ENCODE measurements around the gene PTCH1.

Gene PTCH1

GRCh38 chr9:95462249-95463147 is 54.3 kb downstream of the PTCH1 start:
- peak; percentile 25 for DNase-seq

GRCh38 chr9:95461448-95462248 is 55.1 kb downstream of the PTCH1 start:
- no peak for DNase-seq

DNA sequence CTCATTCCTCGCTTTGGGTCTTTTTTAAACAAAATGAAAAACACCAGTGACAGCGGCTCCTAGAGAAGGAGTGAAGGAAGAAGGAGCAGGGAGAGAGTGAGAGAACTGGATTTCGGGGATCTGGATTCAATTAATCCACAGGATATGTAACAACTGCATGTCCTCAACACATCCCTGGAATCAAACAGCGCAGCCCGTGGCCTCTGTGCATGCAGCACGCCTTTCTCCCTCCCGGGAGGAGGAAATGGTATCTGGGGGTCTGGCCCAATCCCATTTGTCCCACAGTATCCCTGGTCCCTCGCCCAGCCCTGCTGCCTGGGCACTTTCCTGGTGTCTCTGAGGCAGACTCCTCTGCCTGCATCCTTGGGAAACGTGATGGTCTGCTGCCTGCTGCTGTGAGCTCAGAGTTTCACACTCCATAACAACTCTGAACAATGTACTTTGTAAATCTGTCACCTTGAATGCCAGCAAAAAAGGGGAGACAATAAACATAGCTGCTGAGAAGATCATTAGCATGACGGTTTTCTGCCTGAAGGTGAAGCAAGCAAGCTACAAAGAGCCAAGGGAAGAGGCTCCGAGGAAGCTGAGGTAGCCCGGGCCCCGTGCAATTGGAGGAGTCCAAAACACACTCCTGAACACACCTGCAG is 56.1 kb downstream of the PTCH1 start:
- no peak for DNase-seq

DNA sequence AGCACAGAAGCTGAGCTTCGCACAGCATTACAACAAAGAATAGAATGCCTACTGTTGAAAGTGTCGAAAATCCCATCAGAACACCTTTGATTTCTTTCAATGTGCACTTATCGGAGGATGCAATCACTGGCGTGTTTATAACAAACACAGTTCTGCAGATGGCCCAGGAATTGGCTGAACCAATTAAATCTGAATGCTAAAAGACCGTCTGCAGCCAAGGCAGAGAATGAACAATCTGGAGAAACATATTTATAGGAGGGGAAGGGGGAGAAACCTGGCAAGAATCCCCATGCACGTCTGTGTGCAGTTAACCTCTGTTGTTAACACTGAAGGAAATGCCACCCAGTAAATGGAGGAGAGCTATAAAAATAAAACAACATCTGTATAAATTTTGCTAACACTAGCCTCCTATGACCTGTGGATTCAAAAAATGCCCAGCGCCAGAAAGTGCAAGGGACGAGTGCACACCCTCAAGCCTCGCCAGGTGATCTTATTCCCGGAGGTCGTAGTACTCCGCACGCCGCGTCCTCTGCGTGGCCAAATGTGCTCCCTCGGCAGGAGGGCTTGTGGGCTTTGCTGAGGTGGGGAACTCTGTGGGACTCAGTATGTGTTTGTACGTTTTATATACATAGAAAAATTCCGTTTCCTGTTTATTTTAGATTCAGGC is 56.8 kb downstream of the PTCH1 start:
- DNase-seq: no peak

- no peak for DNase-seq
These were observed 57.6 kb downstream of the PTCH1 start for GRCh38 chr9:95459178-95459577.

GRCh38 chr9:95458666-95459065 is 58.1 kb downstream of the PTCH1 start:
- no peak for DNase-seq

GRCh38 chr9:95457769-95458168 is 59.0 kb downstream of the PTCH1 start:
- DNase-seq: no peak

DNA sequence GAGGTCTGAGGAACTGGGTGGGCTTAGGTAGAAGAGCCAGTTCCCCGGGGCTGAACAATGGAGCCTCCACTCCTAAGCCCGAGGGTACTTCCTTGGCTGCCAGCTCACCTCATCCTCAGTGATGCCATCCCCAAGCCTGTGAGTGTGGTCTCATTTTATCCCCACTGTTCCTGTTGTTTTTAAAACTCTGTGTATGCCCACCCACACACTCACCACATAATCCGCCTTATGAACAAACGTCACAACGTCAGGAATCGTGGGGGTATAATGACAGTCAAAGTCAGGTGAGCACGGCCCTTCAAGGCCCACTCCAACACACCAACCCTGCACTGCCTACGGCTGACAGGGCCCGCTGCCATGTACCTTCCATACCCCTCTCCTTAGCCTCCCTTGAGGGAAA is 61.1 kb downstream of the PTCH1 start:
- no peak for DNase-seq

DNA sequence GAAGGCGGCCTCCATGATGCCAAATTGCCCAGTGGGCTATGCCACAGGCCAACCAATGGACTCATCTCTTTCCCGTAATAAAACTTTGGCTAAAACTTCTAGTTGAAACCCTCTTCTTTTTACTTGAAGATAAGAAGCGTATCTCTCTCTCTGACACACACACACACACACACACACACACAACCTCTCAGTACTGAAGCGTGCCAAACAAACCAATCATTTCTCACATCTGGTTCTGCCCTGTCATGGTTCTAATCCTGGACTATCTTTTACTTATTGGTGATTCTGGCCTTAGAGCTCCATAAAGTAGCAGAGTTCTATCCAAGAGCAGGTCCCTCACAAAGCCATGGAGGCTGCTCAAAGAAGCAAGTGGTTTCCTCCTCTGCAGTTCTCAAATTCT is 64.6 kb downstream of the PTCH1 start:
- DNase-seq: no peak

- DNase-seq: no peak
These were observed 65.7 kb downstream of the PTCH1 start for GRCh38 chr9:95451065-95451426.

GRCh38 chr9:95450171-95451064 is 66.4 kb downstream of the PTCH1 start:
- DNase-seq: no peak

DNA sequence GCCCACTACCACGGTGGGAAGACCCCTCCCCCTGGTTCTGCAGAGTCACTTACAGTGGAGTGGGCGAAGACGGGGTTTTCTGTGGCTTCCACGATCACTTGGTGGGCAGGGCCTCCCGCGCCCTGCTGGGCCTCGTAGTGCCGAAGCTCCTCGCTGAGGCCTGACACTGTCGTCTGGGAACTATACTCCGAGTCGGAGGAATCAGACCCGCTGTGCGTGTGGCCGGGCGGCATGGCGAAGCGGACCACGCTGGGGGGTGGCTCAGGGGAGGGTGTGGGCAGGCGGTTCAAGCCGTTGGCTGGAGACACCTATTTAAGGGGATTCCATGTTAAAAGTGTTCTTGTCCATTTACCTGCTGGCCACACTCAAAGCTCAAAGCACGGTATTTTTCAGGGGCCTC is 67.8 kb downstream of the PTCH1 start:
- no peak for DNase-seq

DNA sequence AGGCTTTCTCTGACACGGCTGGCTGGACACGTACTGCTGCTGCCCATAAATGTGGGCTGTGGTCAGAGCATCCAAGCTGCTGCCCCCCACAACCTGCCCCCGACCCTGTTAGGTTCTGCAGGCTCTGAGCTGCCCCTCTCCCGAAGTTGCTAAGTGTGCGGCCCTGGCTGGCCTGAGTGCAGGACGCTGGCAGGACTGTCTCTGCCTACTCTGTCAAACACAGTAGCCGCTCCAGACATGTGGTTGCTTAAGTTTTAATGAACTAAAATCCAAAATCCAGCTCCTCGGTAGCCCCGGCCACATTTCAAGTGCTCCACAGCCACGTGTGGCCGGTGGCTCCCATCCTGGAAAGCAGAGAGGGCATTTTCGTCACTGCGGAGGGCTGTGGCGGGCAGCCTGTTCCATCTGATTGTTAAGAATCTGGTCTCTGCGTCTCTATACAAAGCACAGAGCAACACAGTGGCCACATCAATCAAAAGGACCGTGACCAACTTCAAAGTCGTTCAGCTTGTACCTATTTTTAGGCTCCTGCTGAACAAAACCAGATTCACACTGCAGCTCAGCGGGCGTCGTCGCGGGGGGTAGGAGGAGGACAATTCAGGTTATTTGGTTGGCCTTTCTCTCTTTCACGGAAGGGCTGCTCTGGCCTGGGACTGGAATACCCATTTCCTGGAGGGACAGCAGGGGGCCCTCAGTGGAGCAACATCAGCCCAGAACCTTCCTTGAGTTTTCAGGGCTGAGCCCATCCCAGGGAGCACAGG is 68.9 kb downstream of the PTCH1 start:
- no peak for DNase-seq

- DNase-seq: no peak
These were observed 69.8 kb downstream of the PTCH1 start for GRCh38 chr9:95446984-95447383.

GRCh38 chr9:95446259-95446658 is 70.5 kb downstream of the PTCH1 start:
- no peak for DNase-seq

- no peak for DNase-seq
These were observed 72.6 kb downstream of the PTCH1 start for GRCh38 chr9:95444160-95444559.

GRCh38 chr9:95443301-95443700 is 73.5 kb downstream of the PTCH1 start:
- no peak for DNase-seq

DNA sequence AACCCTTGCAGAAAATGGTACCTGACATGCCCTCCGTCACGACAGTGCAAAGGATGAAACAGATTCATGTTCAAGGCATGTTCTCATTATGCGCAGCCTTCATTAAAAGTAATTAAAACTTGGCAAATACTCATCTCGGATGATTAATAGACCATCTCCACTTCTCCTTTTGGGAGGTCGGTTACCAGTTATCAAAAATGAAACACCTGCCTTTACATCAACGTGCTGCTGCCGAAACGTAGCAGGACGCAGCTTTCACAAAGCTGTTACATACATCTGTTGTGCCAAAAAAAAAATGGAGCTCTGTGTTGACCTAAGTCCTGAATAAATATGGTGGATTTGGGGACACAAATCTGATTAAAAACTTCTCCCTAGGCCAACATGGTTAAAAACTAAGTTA is 75.7 kb downstream of the PTCH1 start:
- DNase-seq: no peak

DNA sequence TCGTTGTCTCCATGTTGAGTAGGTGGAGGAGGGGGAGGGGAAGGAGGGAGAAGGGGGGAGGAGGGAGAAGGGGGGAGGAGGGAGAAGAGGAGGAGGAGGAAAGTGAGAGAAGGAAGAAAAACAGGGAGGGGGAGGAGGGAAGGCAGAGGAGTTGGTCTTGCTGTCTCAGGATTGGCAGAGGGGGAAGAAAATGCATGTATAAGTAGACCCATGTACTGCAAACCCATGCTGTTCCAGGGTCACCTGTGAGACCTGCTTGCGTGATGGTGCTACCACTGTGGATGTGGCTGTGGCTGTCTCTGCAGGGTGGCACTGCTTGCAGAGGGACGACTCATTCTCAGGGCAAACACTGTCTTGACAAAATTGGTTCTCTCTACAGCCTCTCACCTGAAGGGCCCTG is 76.3 kb downstream of the PTCH1 start:
- DNase-seq: peak; percentile 14

- DNase-seq: peak; percentile 82
These were observed 78.0 kb downstream of the PTCH1 start for GRCh38 chr9:95438561-95439357.

All from NCI-H69 (cell line).